ENCODE results near the gene DLG1.

Gene DLG1

GRCh38 chr3:197009532-197010019, 288.8 kb downstream of the DLG1 start:
- TF ChIP-seq CTCF (IDR thresholded peaks at IDR 0.05; ENCODE audit: low read depth, low read length, missing control alignments) = no peak
- no peak overlapping the region for H3K4me3 ChIP-seq (ENCODE audit: low read depth, low read length)
- in situ Hi-C loops (cut with HindIII; ENCODE audit: low sequenced_read_pairs) = no loop called here
- DNase-seq (ENCODE audit: low read depth) = no peak

GRCh38 chr3:197008436-197009209, 289.8 kb downstream of the DLG1 start:
- TF ChIP-seq CTCF (IDR thresholded peaks at IDR 0.05; ENCODE audit: low read depth, low read length, missing control alignments) = no peak
- DNase-seq (ENCODE audit: low read depth) = no peak
- in situ Hi-C loops (cut with HindIII; ENCODE audit: low sequenced_read_pairs) = no loop called here
- H3K4me3 ChIP-seq (ENCODE audit: low read depth, low read length) = no peak overlapping the region

- DNase-seq (ENCODE audit: low read depth) = no peak
- no peak for TF ChIP-seq CTCF (IDR thresholded peaks at IDR 0.05; ENCODE audit: low read depth, low read length, missing control alignments)
- in situ Hi-C loops (cut with HindIII; ENCODE audit: low sequenced_read_pairs) = no loop called here
- H3K4me3 ChIP-seq (ENCODE audit: low read depth, low read length) = no peak overlapping the region
Measured at GRCh38 chr3:197007953-197008352, 290.5 kb downstream of the DLG1 start.

- no peak overlapping the region for H3K4me3 ChIP-seq (ENCODE audit: low read depth, low read length)
- no peak for DNase-seq (ENCODE audit: low read depth)
- in situ Hi-C loops (cut with HindIII; ENCODE audit: low sequenced_read_pairs) = no loop called here
- TF ChIP-seq CTCF (IDR thresholded peaks at IDR 0.05; ENCODE audit: low read depth, low read length, missing control alignments) = no peak
Measured at GRCh38 chr3:197007296-197007940, 291.0 kb downstream of the DLG1 start.

- no peak for DNase-seq (ENCODE audit: low read depth)
- no peak overlapping the region for H3K4me3 ChIP-seq (ENCODE audit: low read depth, low read length)
- no peak for TF ChIP-seq CTCF (IDR thresholded peaks at IDR 0.05; ENCODE audit: low read depth, low read length, missing control alignments)
- in situ Hi-C loops (cut with HindIII; ENCODE audit: low sequenced_read_pairs) = no loop called here
Measured at GRCh38 chr3:197006860-197007259, 291.6 kb downstream of the DLG1 start.

- in situ Hi-C loops (cut with HindIII; ENCODE audit: low sequenced_read_pairs) = no loop called here
- TF ChIP-seq CTCF (IDR thresholded peaks at IDR 0.05; ENCODE audit: low read depth, low read length, missing control alignments) = no peak
- no peak for DNase-seq (ENCODE audit: low read depth)
- no peak overlapping the region for H3K4me3 ChIP-seq (ENCODE audit: low read depth, low read length)
Measured at GRCh38 chr3:197006446-197006845, 292.0 kb downstream of the DLG1 start.
